WTC11 (cell line): ENCODE data around the gene SLC17A4. TPM values are rescaled to one million over a fixed set of nuclear protein-coding genes. Genes with fewer than 3 reads are reported as not detected.

ENCODE experiments used
- ATAC-seq: fragments of 200-7000 bp; cut with Tn5 transposase; 2 replicates; pipeline ENCODE4 v1.10.0; 2021; ENCODE audit warnings: mild to moderate bottlenecking, moderate library complexity
- CTCF ChIA-PET: fragments of 300-600 bp; sonication (Branson Sonifier 250); formaldehyde crosslinking; loops from one replicate; lab custom pipeline; 2021; ENCODE audit warnings: antibody characterized with exemption; lab: Charles Lee
- POLR2A ChIA-PET: fragments of 350-600 bp; sonication (Branson Sonifier 250); formaldehyde crosslinking; loops from one replicate; lab custom pipeline; 2021; ENCODE audit warnings: antibody characterized with exemption; lab: Charles Lee
- DNase-seq: peaks from one replicate; pipeline ENCODE4 v3.0.0; 2021; ENCODE audit warnings: low spot score
- H3K27ac Mint-ChIP-seq: 2 replicates; pipeline ENCODE4 v1.8.0; 2021; ENCODE audit warnings: mixed read lengths
- H3K27me3 Mint-ChIP-seq: 2 replicates; pipeline ENCODE4 v1.8.0; 2021; ENCODE audit warnings: low read depth, mild to moderate bottlenecking, moderate library complexity, mixed read lengths
- H3K36me3 Mint-ChIP-seq: 2 replicates; pipeline ENCODE4 v1.8.0; 2021; ENCODE audit warnings: mixed read lengths
- H3K4me1 Mint-ChIP-seq: 2 replicates; pipeline ENCODE4 v1.8.0; 2022; ENCODE audit warnings: mixed read lengths
- H3K4me3 Mint-ChIP-seq: 2 replicates; pipeline ENCODE4 v1.8.0; 2021; ENCODE audit warnings: mild to moderate bottlenecking, moderate library complexity, mixed read lengths
- H3K9me3 Mint-ChIP-seq: 2 replicates; pipeline ENCODE4 v1.8.0; 2021; ENCODE audit warnings: mixed read lengths
- ATF2 ChIP-seq: sonication (generic); formaldehyde crosslinking; IDR thresholded peaks from 2 replicates; pipeline ENCODE4 v1.8.1; 2022; ENCODE audit warnings: low read depth, missing genetic modification reagents, borderline replicate concordance
- ATF3 ChIP-seq: sonication (generic); formaldehyde crosslinking; conservative IDR thresholded peaks from 2 replicates; pipeline ENCODE4 v1.8.1; 2022; ENCODE audit warnings: mild to moderate bottlenecking, missing genetic modification reagents
- ELF4 ChIP-seq: sonication (generic); formaldehyde crosslinking; IDR thresholded peaks from 2 replicates; pipeline ENCODE4 v1.8.1; 2022; ENCODE audit warnings: low read depth, mild to moderate bottlenecking, moderate library complexity, missing genetic modification reagents
- FOXK1 ChIP-seq: sonication (generic); formaldehyde crosslinking; IDR thresholded peaks from 2 replicates; pipeline ENCODE4 v1.8.0; 2022; ENCODE audit warnings: mild to moderate bottlenecking, moderate library complexity, missing genetic modification reagents
- FOXP1 ChIP-seq: sonication (generic); formaldehyde crosslinking; IDR thresholded peaks from 2 replicates; pipeline ENCODE4 v1.8.0; 2022; ENCODE audit warnings: missing genetic modification reagents, mild to moderate bottlenecking, moderate library complexity, borderline replicate concordance
- FOXP4 ChIP-seq: sonication (generic); formaldehyde crosslinking; IDR thresholded peaks from 2 replicates; pipeline ENCODE4 v1.8.0; 2022; ENCODE audit warnings: mild to moderate bottlenecking, missing genetic modification reagents
- HMGA2 ChIP-seq: fragments of 250-450 bp; sonication (Bioruptor Pico); IDR thresholded peaks from 2 replicates; pipeline ENCODE4 v1.4.0; 2021; ENCODE audit warnings: mild to moderate bottlenecking, moderate library complexity
- MAX ChIP-seq: sonication (generic); formaldehyde crosslinking; IDR thresholded peaks from 2 replicates; pipeline ENCODE4 v1.8.0; 2022; ENCODE audit warnings: mild to moderate bottlenecking, missing genetic modification reagents
- MYBL2 ChIP-seq: sonication (generic); formaldehyde crosslinking; IDR thresholded peaks from 2 replicates; pipeline ENCODE4 v1.8.1; 2023; ENCODE audit warnings: mild to moderate bottlenecking, moderate library complexity, missing genetic modification reagents
- NR2C2 ChIP-seq: sonication (generic); formaldehyde crosslinking; IDR thresholded peaks from 2 replicates; pipeline ENCODE4 v1.8.0; 2022; ENCODE audit warnings: mild to moderate bottlenecking, missing genetic modification reagents
- NR3C1 ChIP-seq: sonication (generic); formaldehyde crosslinking; conservative IDR thresholded peaks from 2 replicates; pipeline ENCODE4 v1.8.1; 2023; ENCODE audit warnings: low read depth, mild to moderate bottlenecking, missing genetic modification reagents
- PREB ChIP-seq: sonication (generic); formaldehyde crosslinking; IDR thresholded peaks from 2 replicates; pipeline ENCODE4 v1.8.1; 2022; ENCODE audit warnings: mild to moderate bottlenecking, missing genetic modification reagents, moderate library complexity, borderline replicate concordance
- RORB ChIP-seq: fragments of 250-450 bp; sonication (Bioruptor Pico); IDR thresholded peaks from 2 replicates; pipeline ENCODE4 v1.9.0; 2021; ENCODE audit warnings: mild to moderate bottlenecking
- SP1 ChIP-seq: sonication (generic); formaldehyde crosslinking; conservative IDR thresholded peaks from 2 replicates; pipeline ENCODE4 v1.8.1; 2022; ENCODE audit warnings: missing genetic modification reagents
- TCF7 ChIP-seq: sonication (generic); formaldehyde crosslinking; IDR thresholded peaks from 2 replicates; pipeline ENCODE4 v1.8.0; 2022; ENCODE audit warnings: mild to moderate bottlenecking, low read depth, missing genetic modification reagents, moderate library complexity
- ZBTB21 ChIP-seq: sonication (generic); formaldehyde crosslinking; IDR thresholded peaks from 2 replicates; pipeline ENCODE4 v1.8.1; 2023; ENCODE audit warnings: mild to moderate bottlenecking, missing genetic modification reagents, borderline replicate concordance
- ZMAT4 ChIP-seq: fragments of 250-450 bp; sonication (Bioruptor Pico); IDR thresholded peaks from 2 replicates; pipeline ENCODE4 v1.9.0; 2021; ENCODE audit warnings: mild to moderate bottlenecking
- ZNF121 ChIP-seq: sonication (generic); formaldehyde crosslinking; IDR thresholded peaks from 2 replicates; pipeline ENCODE4 v1.8.0; 2023; ENCODE audit warnings: missing genetic modification reagents
- ZNF232 ChIP-seq: sonication (generic); formaldehyde crosslinking; IDR thresholded peaks from 2 replicates; pipeline ENCODE4 v1.8.0; 2022; ENCODE audit warnings: mild to moderate bottlenecking, missing genetic modification reagents
- total RNA-seq: library from RNA; stranded (reverse); gene quantifications from 3 replicates; pipeline ENCODE4 v1.2.3, GENCODE V29; 2021

Gene SLC17A4
- total RNA-seq, 1 experiment from 2014 or later, result not detected

- TF ChIP-seq ATF2, result no peak
- no peak for TF ChIP-seq TCF7
These were observed 38.7 kb upstream of the SLC17A4 start (continued) for GRCh38 chr6:25715794-25716193.

GRCh38 chr6:25717866-25718740 is 36.4 kb upstream of the SLC17A4 start:
- TF ChIP-seq SP1 (CRISPR knock-in tag) (no peak), ZBTB21 (CRISPR knock-in tag) (no peak), FOXK1 (CRISPR knock-in tag) (no peak)
- H3K4me1 Mint-ChIP-seq, result peaks cover 4% of the 10 kb centered on the region; the same call in 1 of the 2 replicates
- no peaks in the 10 kb centered on the region for H3K36me3 Mint-ChIP-seq
- DNase-seq, result no peak
- POLR2A ChIA-PET, result no interaction called here
- no peak for ATAC-seq
- no peak overlapping the region for H3K27ac Mint-ChIP-seq
- no peaks in the 10 kb centered on the region for H3K9me3 Mint-ChIP-seq
- H3K4me3 Mint-ChIP-seq, result no peak overlapping the region
- CTCF ChIA-PET, result interaction anchor here (0.6 to 2.6 kb wide), 42 partner anchors 9 to 624 kb away, joined by 3 to 24 read pairs (median 4); partner anchors contain the start of genes CARMIL1 and SLC17A1
- H3K27me3 Mint-ChIP-seq, result no peaks in the 10 kb centered on the region

- Mint-ChIP-seq H3K27me3 (no peaks in the 10 kb centered on the region), H3K27ac (no peak overlapping the region)
- POLR2A ChIA-PET, result no interaction called here
- no peak for ATAC-seq
- DNase-seq, result no peak
- TF ChIP-seq ZMAT4 (CRISPR knock-in tag) (no peak), MYBL2 (CRISPR knock-in tag) (no peak), ATF2 (no peak), NR3C1 (CRISPR knock-in tag) (no peak), NR2C2 (CRISPR knock-in tag) (no peak), HMGA2 (CRISPR knock-in tag) (no peak)
- TF ChIP-seq, all 79 proteins: peak for 0
- H3K4me1 Mint-ChIP-seq, result no peaks in the 10 kb centered on the region
- CTCF ChIA-PET, result interaction anchor here (1.7 to 2.1 kb wide), 2 partner anchors 8 to 156 kb away, joined by 5 to 10 read pairs; no protein-coding TSS in a partner anchor
- no peaks in the 10 kb centered on the region for H3K9me3 Mint-ChIP-seq
- H3K36me3 Mint-ChIP-seq, result no peaks in the 10 kb centered on the region
- no peak overlapping the region for H3K4me3 Mint-ChIP-seq
These were observed 28.2 kb upstream of the SLC17A4 start for GRCh38 chr6:25726122-25726911.

GRCh38 chr6:25727028-25727427 is 27.5 kb upstream of the SLC17A4 start:
- no peak for ATAC-seq
- no peak for DNase-seq
- H3K4me1 Mint-ChIP-seq, result peaks cover 1% of the 10 kb centered on the region; the same call in 1 of the 2 replicates
- POLR2A ChIA-PET, result no interaction called here
- H3K4me3 Mint-ChIP-seq, result no peak overlapping the region
- H3K9me3 Mint-ChIP-seq, result no peaks in the 10 kb centered on the region
- H3K27me3 Mint-ChIP-seq, result no peaks in the 10 kb centered on the region
- no peak overlapping the region for H3K27ac Mint-ChIP-seq
- CTCF ChIA-PET, result interaction anchor here (1.7 to 2.1 kb wide), 2 partner anchors 9 to 155 kb away, joined by 5 to 10 read pairs; no protein-coding TSS in a partner anchor
- H3K36me3 Mint-ChIP-seq, result no peaks in the 10 kb centered on the region
- TF ChIP-seq RORB (CRISPR knock-in tag) (no peak), ZNF232 (CRISPR knock-in tag) (no peak), PREB (CRISPR knock-in tag) (no peak), FOXP4 (no peak), ATF3 (CRISPR knock-in tag) (no peak), ELF4 (no peak), FOXP1 (no peak), ZNF121 (CRISPR knock-in tag) (no peak), ZMAT4 (CRISPR knock-in tag) (no peak), MAX (CRISPR knock-in tag) (no peak), ZBTB21 (CRISPR knock-in tag) (no peak)
